Activated T-cell treated with anti-CD3 and anti-CD28 coated beads for 1 hour (primary cell): ENCODE results near the gene FRMD1.

Experiments
- DNase-seq: peaks from one replicate; pipeline ENCODE4 v3.0.0-alpha.2; 2020; ENCODE audit warnings: low read depth

The FRMD1 gene

GRCh38 chr6:168055696-168056489 is 23.1 kb downstream of the FRMD1 start:
- no peak for DNase-seq

- no peak for DNase-seq
These were observed 24.0 kb downstream of the FRMD1 start for GRCh38 chr6:168054765-168055560.

- DNase-seq, result no peak
These were observed 25.0 kb downstream of the FRMD1 start for GRCh38 chr6:168053957-168054471.

- DNase-seq, result no peak
These were observed 25.7 kb downstream of the FRMD1 start for GRCh38 chr6:168053086-168053956.

- DNase-seq, result no peak
These were observed 26.6 kb downstream of the FRMD1 start for GRCh38 chr6:168052291-168052891.

- DNase-seq, result no peak
These were observed 27.4 kb downstream of the FRMD1 start for GRCh38 chr6:168051648-168052047.

- DNase-seq, result no peak
These were observed 28.0 kb downstream of the FRMD1 start for GRCh38 chr6:168050881-168051586.

GRCh38 chr6:168050225-168050880 is 28.7 kb downstream of the FRMD1 start:
- no peak for DNase-seq

GRCh38 chr6:168049706-168050224 is 29.2 kb downstream of the FRMD1 start:
- no peak for DNase-seq

GRCh38 chr6:168049277-168049676 is 29.7 kb downstream of the FRMD1 start:
- DNase-seq, result no peak

- no peak for DNase-seq
These were observed 30.3 kb downstream of the FRMD1 start for GRCh38 chr6:168048724-168049025.

- DNase-seq, result no peak
These were observed 30.9 kb downstream of the FRMD1 start for GRCh38 chr6:168047841-168048723.

- DNase-seq, result no peak
These were observed 32.3 kb downstream of the FRMD1 start for GRCh38 chr6:168046696-168047095.

- DNase-seq, result no peak
These were observed 33.0 kb downstream of the FRMD1 start for GRCh38 chr6:168045706-168046620.

- no peak for DNase-seq
These were observed 33.8 kb downstream of the FRMD1 start for GRCh38 chr6:168045141-168045691.

- DNase-seq, result no peak
These were observed 34.4 kb downstream of the FRMD1 start for GRCh38 chr6:168044521-168045130.

GRCh38 chr6:168043848-168044415 is 35.1 kb downstream of the FRMD1 start:
- no peak for DNase-seq
